GM12878 (cell line): ENCODE measurements around the gene HSD11B1L. TPM values are rescaled to one million over a fixed set of nuclear protein-coding genes. Genes with fewer than 3 reads are reported as not detected.

Experiments
- ATAC-seq: fragments of 200-7000 bp; cut with Tn5 transposase; 3 replicates; pipeline ENCODE4 v1.9.1; 2020; ENCODE audit warnings: mild to moderate bottlenecking, moderate library complexity
- BruUV-seq: library from RNA; stranded (reverse); fragments of 400-500 nt; replicated peaks from 2 replicates; lab custom pipeline; 2021; lab: Mats Ljungman, UMichigan
- CTCF ChIA-PET: fragments of 300-600 bp; sonication (Branson Sonifier 250); formaldehyde crosslinking; extraction: SDS; loops from one replicate; lab custom pipeline; 2021; ENCODE audit warnings: inconsistent platforms; lab: Yijun Ruan, JAX
- POLR2A ChIA-PET: fragments of 350-600 bp; formaldehyde crosslinking; extraction: SDS; loops from one replicate; lab custom pipeline; 2021; ENCODE audit warnings: inconsistent platforms; lab: Charles Lee
- RAD21 ChIA-PET: fragments of 300-600 bp; sonication (Branson Sonifier 250); formaldehyde crosslinking; loops from one replicate; lab custom pipeline; 2023; ENCODE audit warnings: antibody characterized with exemption; ENCODE audit not compliant: unreplicated experiment; lab: Charles Lee
- SMC1A ChIA-PET: fragments of 300-600 bp; sonication (Branson Sonifier 250); formaldehyde crosslinking; loops from one replicate; lab custom pipeline; 2023; ENCODE audit not compliant: unreplicated experiment, uncharacterized antibody; lab: Charles Lee
- DNase-seq: peaks from one replicate; pipeline ENCODE4 v3.0.0-alpha.2; 2011; ENCODE audit warnings: low read depth, low spot score
- FAIRE-seq: peaks from 3 replicates; lab custom pipeline; 2011; peaks lifted over from hg19 to GRCh38; lab: Jason Lieb, UNC
- H2AFZ ChIP-seq: 2 replicates; pipeline ENCODE4 v1.6.0; 2011; ENCODE audit warnings: low read depth, low read length, control low read depth; ENCODE audit not compliant: control insufficient read depth
- H3K27ac ChIP-seq: 2 replicates; pipeline ENCODE4 v1.5.1; 2011; ENCODE audit warnings: control low read depth; ENCODE audit not compliant: control insufficient read depth, insufficient read depth
- H3K27me3 ChIP-seq, 2 experiments: replicated peaks in 1 of 2; 2 replicates each; pipeline versions ENCODE4 v1.6.0 to v1.6.1; 2011; ENCODE audit warnings: low read length in 1 of 2; ENCODE audit not compliant: control insufficient read depth in 2 of 2, insufficient read depth in 2 of 2
- H3K36me3 ChIP-seq, 2 experiments: 2 replicates each; pipeline ENCODE4 v1.5.1; 2011; ENCODE audit warnings: low read length in 1 of 2; ENCODE audit not compliant: control insufficient read depth in 2 of 2, insufficient read depth in 2 of 2
- H3K4me1 ChIP-seq: 2 replicates; pipeline ENCODE4 v1.6.1; 2011; ENCODE audit warnings: mild to moderate bottlenecking, low read length, moderate library complexity, mixed read lengths; ENCODE audit not compliant: control insufficient read depth, insufficient read depth
- H3K4me2 ChIP-seq: 2 replicates; pipeline ENCODE4 v1.6.0; 2011; ENCODE audit warnings: control low read depth; ENCODE audit not compliant: control insufficient read depth, insufficient read depth
- H3K4me3 ChIP-seq: fragments of 200-600 bp; sonication (generic); 2 replicates; pipeline ENCODE4 v1.5.1; 2016
- H3K79me2 ChIP-seq: 2 replicates; pipeline ENCODE4 v1.6.0; 2011; ENCODE audit warnings: low read length; ENCODE audit not compliant: control insufficient read depth, insufficient read depth
- H3K9ac ChIP-seq: 2 replicates; pipeline ENCODE4 v1.8.0; 2011; ENCODE audit warnings: low read length, control low read depth, mixed read lengths; ENCODE audit not compliant: control insufficient read depth, insufficient read depth
- H3K9me3 ChIP-seq: replicated peaks from 3 replicates; pipeline ENCODE4 v1.5.1; 2011; ENCODE audit warnings: mild to moderate bottlenecking, low read length; ENCODE audit not compliant: control insufficient read depth, insufficient read depth
- H4K20me1 ChIP-seq: 2 replicates; pipeline ENCODE4 v1.6.0; 2011; ENCODE audit not compliant: control insufficient read depth, insufficient read depth
- ATF7 ChIP-seq: fragments of 450-650 bp; IDR thresholded peaks from 2 replicates; pipeline ENCODE4 v1.6.1; 2016; ENCODE audit warnings: low read depth, mild to moderate bottlenecking
- CHD1 ChIP-seq: IDR thresholded peaks from 2 replicates; pipeline ENCODE4 v1.6.1; 2012; ENCODE audit warnings: low read depth, low read length, improper control_type of control experiment
- ETV6 ChIP-seq, 2 experiments: fragments of 450-650 bp in 1 of 2; IDR thresholded peaks in 1 of 2; conservative IDR thresholded peaks in 1 of 2; 2 replicates each; pipeline ENCODE4 v1.6.1; 2014; ENCODE audit warnings: antibody characterized with exemption in 1 of 2, borderline replicate concordance in 1 of 2, low read depth in 1 of 2, mild to moderate bottlenecking in 1 of 2, moderate library complexity in 1 of 2
- HDAC2 ChIP-seq: fragments of 200-600 bp; sonication (generic); IDR thresholded peaks from 2 replicates; pipeline ENCODE4 v1.6.1; 2017
- MEF2B ChIP-seq: fragments of 450-650 bp; IDR thresholded peaks from 2 replicates; pipeline ENCODE4 v1.6.1; 2018; ENCODE audit warnings: mild to moderate bottlenecking, moderate library complexity; ENCODE audit not compliant: partially characterized antibody, poor library complexity, severe bottlenecking
- MYC ChIP-seq: IDR thresholded peaks from 2 replicates; pipeline ENCODE4 v1.6.1; 2011; ENCODE audit warnings: mild to moderate bottlenecking, low read length, moderate library complexity, inconsistent platforms; ENCODE audit not compliant: insufficient read depth, insufficient replicate concordance, insufficient read length, severe bottlenecking
- POLR2A ChIP-seq: IDR thresholded peaks from 2 replicates; pipeline ENCODE4 v1.6.1; 2011; ENCODE audit warnings: low read depth, mild to moderate bottlenecking, low read length
- SREBF2 ChIP-seq: IDR thresholded peaks from 2 replicates; pipeline ENCODE4 v1.6.1; 2012; ENCODE audit warnings: mild to moderate bottlenecking, low read length
- STAT3 ChIP-seq: IDR thresholded peaks from 2 replicates; pipeline ENCODE4 v1.6.1; 2011; ENCODE audit warnings: low read depth, low read length, improper control_type of control experiment
- WGBS: methylation state at CpG from one replicate; pipeline ENCODE4 v1.1.6; 2016; ENCODE audit warnings: low lambda C conversion rate; ENCODE audit not compliant: insufficient replicate concordance, insufficient coverage; ENCODE audit errors: missing lambda C conversion rate; 5-methylcytosine and 5-hydroxymethylcytosine counted together
- in situ Hi-C: fragments of 300-500 bp; cut with MboI; formaldehyde crosslinking; loops from 9 replicates; pipeline ENCODE4 v1.14.3; 2018; ENCODE audit warnings: mixed read lengths
- intact Hi-C: fragments of 100-400 bp; cut with micrococcal nuclease; formaldehyde crosslinking; loops from one replicate; pipeline ENCODE4 v1.14.2; 2022; ENCODE audit not compliant: unreplicated experiment
- polyA plus RNA-seq, 11 experiments: library from polyadenylated mRNA; depleted of rRNA in 4 of 11; unstranded in 6 of 11; stranded (reverse) in 5 of 11; fragments of >200 nt; fragmentation: Nextera tagmentation in 4 of 11; fragmentation: Illumina TruSeq in 1 of 11; extraction: Ambion mirVana in 4 of 11; extraction: Trizol in 1 of 11; gene quantifications; 1 replicate in 1 of 11; 2 replicates in 10 of 11; pipeline versions ENCODE4 v1.2.1 to v1.2.3, GENCODE V29; 2011 to 2016; ENCODE audit warnings: inconsistent platforms in 2 of 11, missing spikeins in 2 of 11, low read depth in 1 of 11
- total RNA-seq, 4 experiments: library from RNA; depleted of rRNA in 3 of 4; stranded (reverse); fragments of >200 nt in 3 of 4; fragmentation: Illumina TruSeq in 1 of 4; extraction: Trizol in 1 of 4; gene quantifications; 2 replicates each; pipeline versions ENCODE4 v1.2.1 to v1.2.3, GENCODE V29; 2013 to 2021
- TF ChIP-seq, protein P1 (sequence below): fragments of 450-650 bp; formaldehyde crosslinking; IDR thresholded peaks from 2 replicates; pipeline ENCODE4 v1.4.0; 2022; ENCODE audit warnings: mild to moderate bottlenecking, moderate library complexity
- TF ChIP-seq, protein P2 (sequence below): fragments of 450-650 bp; conservative IDR thresholded peaks from 2 replicates; pipeline ENCODE4 v1.6.1; 2017; ENCODE audit warnings: mild to moderate bottlenecking, moderate library complexity
- TF ChIP-seq, protein P3 (sequence below): fragments of 450-650 bp; IDR thresholded peaks from 2 replicates; pipeline ENCODE4 v1.6.1; 2014; ENCODE audit warnings: mild to moderate bottlenecking
- TF ChIP-seq, protein P4 (sequence below): fragments of 450-650 bp; formaldehyde crosslinking; IDR thresholded peaks from 2 replicates; pipeline ENCODE4 v1.5.0; 2022; ENCODE audit warnings: mild to moderate bottlenecking, missing genetic modification characterization

The HSD11B1L gene
- total and polyA plus RNA-seq, 10 of the 15 experiments (the other 5 are each of a cell fraction or from before 2014, with no cell fraction given), result 0.29 to 1.8 (median 1.1) TPM; not detected in 1

DNA sequence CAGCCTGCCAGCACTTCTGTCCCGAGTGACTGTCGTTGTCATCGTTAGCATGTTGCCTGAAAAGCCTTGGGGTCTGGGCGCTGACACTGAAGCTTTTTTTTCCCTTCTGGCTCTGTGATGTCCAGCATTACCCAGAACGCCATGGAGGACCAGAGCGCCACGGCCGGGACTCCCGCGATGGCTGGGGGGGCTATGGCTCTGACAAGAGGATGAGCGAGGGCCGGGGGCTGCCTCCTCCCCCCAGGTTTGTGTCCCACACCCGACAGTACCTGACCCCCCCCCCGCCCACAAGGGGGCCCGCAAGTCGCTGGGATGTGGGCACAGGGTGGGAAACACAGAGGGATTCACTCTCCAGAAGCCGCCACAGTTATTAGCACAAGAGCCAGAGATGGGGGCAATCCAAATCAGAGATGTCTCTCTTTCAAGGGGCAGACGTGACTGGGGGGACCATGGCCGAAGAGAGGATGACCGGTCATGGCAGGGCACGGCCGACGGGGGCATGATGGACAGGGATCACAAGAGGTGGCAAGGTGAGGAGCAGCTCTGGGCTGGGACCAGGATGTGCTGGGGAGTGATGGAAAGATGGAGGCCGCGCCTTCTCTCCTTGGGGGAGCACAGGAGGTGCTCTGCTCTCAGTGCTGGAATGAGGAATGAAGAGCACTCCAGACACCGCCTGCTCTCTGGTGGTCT lies 13.8 kb upstream of the HSD11B1L start:
- DNase-seq, result no peak
- no peak overlapping the region for H3K4me3 ChIP-seq
- no peak overlapping the region for H2AFZ ChIP-seq
- H4K20me1 ChIP-seq, result no peaks in the 10 kb centered on the region; the same call in 1 of the 2 replicates
- H3K4me1 ChIP-seq, result peaks cover 3% of the 10 kb centered on the region; the same call in 1 of the 2 replicates
- no TSS peak for BruUV-seq
- ChIA-PET SMC1A (no interaction called here), RAD21 (no interaction called here), POLR2A (no interaction called here), CTCF (interaction anchor here (1.1 kb wide), 1 partner anchor 128 kb away, joined by 3 read pairs; no protein-coding TSS in a partner anchor)
- H3K9ac ChIP-seq, result no peak overlapping the region
- no peaks in the 10 kb centered on the region for H3K79me2 ChIP-seq
- intact Hi-C loops (no loop called here), in situ Hi-C loops (no loop called here)
- FAIRE-seq, result no peak
- ATAC-seq, result no peak
- H3K27ac ChIP-seq, result no peak overlapping the region
- H3K9me3 ChIP-seq, result no peaks in the 10 kb centered on the region
- H3K27me3 ChIP-seq, result no peaks in the 10 kb centered on the region
- peaks cover 32 to 50% of the 10 kb centered on the region in 2 experiments for H3K36me3 ChIP-seq
- 98% methylated on average over 26 of the region's 26 CpGs for WGBS
- H3K4me2 ChIP-seq, result no peak overlapping the region
- TF ChIP-seq, protein P1, sequence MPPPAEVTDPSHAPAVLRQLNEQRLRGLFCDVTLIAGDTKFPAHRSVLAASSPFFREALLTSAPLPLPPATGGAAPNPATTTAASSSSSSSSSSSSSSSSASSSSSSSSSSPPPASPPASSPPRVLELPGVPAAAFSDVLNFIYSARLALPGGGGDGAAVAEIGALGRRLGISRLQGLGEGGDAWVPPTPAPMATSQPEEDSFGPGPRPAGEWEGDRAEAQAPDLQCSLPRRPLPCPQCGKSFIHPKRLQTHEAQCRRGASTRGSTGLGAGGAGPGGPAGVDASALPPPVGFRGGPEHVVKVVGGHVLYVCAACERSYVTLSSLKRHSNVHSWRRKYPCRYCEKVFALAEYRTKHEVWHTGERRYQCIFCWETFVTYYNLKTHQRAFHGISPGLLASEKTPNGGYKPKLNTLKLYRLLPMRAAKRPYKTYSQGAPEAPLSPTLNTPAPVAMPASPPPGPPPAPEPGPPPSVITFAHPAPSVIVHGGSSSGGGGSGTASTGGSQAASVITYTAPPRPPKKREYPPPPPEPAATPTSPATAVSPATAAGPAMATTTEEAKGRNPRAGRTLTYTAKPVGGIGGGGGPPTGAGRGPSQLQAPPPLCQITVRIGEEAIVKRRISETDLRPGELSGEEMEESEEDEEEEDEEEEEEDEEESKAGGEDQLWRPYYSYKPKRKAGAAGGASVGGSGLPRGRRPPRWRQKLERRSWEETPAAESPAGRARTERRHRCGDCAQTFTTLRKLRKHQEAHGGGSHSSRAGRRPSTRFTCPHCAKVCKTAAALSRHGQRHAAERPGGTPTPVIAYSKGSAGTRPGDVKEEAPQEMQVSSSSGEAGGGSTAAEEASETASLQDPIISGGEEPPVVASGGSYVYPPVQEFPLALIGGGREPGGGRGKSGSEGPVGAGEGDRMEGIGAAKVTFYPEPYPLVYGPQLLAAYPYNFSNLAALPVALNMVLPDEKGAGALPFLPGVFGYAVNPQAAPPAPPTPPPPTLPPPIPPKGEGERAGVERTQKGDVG (CRISPR knock-in tag), result no peak
- TF ChIP-seq POLR2A (no peak), HDAC2 (no peak), ETV6 (conservative IDR thresholded peaks at IDR 0.05 in 1 of 2, IDR thresholded peaks at IDR 0.05 in 1 of 2; ENCODE audit: borderline replicate concordance in 1 of 2, low read depth in 1 of 2) (no peak), ATF7 (no peak), MEF2B (no peak), SREBF2 (no peak), CHD1 (no peak), MYC (no peak), STAT3 (no peak)
- TF ChIP-seq, protein P2, sequence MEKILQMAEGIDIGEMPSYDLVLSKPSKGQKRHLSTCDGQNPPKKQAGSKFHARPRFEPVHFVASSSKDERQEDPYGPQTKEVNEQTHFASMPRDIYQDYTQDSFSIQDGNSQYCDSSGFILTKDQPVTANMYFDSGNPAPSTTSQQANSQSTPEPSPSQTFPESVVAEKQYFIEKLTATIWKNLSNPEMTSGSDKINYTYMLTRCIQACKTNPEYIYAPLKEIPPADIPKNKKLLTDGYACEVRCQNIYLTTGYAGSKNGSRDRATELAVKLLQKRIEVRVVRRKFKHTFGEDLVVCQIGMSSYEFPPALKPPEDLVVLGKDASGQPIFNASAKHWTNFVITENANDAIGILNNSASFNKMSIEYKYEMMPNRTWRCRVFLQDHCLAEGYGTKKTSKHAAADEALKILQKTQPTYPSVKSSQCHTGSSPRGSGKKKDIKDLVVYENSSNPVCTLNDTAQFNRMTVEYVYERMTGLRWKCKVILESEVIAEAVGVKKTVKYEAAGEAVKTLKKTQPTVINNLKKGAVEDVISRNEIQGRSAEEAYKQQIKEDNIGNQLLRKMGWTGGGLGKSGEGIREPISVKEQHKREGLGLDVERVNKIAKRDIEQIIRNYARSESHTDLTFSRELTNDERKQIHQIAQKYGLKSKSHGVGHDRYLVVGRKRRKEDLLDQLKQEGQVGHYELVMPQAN, result no peak
- TF ChIP-seq, protein P3, sequence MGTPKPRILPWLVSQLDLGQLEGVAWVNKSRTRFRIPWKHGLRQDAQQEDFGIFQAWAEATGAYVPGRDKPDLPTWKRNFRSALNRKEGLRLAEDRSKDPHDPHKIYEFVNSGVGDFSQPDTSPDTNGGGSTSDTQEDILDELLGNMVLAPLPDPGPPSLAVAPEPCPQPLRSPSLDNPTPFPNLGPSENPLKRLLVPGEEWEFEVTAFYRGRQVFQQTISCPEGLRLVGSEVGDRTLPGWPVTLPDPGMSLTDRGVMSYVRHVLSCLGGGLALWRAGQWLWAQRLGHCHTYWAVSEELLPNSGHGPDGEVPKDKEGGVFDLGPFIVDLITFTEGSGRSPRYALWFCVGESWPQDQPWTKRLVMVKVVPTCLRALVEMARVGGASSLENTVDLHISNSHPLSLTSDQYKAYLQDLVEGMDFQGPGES, result no peak
- TF ChIP-seq, protein P4, sequence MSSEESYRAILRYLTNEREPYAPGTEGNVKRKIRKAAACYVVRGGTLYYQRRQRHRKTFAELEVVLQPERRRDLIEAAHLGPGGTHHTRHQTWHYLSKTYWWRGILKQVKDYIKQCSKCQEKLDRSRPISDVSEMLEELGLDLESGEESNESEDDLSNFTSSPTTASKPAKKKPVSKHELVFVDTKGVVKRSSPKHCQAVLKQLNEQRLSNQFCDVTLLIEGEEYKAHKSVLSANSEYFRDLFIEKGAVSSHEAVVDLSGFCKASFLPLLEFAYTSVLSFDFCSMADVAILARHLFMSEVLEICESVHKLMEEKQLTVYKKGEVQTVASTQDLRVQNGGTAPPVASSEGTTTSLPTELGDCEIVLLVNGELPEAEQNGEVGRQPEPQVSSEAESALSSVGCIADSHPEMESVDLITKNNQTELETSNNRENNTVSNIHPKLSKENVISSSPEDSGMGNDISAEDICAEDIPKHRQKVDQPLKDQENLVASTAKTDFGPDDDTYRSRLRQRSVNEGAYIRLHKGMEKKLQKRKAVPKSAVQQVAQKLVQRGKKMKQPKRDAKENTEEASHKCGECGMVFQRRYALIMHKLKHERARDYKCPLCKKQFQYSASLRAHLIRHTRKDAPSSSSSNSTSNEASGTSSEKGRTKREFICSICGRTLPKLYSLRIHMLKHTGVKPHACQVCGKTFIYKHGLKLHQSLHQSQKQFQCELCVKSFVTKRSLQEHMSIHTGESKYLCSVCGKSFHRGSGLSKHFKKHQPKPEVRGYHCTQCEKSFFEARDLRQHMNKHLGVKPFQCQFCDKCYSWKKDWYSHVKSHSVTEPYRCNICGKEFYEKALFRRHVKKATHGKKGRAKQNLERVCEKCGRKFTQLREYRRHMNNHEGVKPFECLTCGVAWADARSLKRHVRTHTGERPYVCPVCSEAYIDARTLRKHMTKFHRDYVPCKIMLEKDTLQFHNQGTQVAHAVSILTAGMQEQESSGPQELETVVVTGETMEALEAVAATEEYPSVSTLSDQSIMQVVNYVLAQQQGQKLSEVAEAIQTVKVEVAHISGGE, result no peak
